GM21423 (cell line): ENCODE measurements around the gene GPR183.
"Not testable (repeated sequence)": the region's sequence is repeated elsewhere in the genome, so short reads cannot be mapped to it uniquely, and the experiment has no call there.

ENCODE experiments used
- ATAC-seq: cut with Tn5 transposase; IDR thresholded peaks from one replicate; pipeline ENCODE4 v1.9.1; 2021; ENCODE audit warnings: mild to moderate bottlenecking, moderate library complexity; ENCODE audit not compliant: unreplicated experiment

Gene GPR183

DNA sequence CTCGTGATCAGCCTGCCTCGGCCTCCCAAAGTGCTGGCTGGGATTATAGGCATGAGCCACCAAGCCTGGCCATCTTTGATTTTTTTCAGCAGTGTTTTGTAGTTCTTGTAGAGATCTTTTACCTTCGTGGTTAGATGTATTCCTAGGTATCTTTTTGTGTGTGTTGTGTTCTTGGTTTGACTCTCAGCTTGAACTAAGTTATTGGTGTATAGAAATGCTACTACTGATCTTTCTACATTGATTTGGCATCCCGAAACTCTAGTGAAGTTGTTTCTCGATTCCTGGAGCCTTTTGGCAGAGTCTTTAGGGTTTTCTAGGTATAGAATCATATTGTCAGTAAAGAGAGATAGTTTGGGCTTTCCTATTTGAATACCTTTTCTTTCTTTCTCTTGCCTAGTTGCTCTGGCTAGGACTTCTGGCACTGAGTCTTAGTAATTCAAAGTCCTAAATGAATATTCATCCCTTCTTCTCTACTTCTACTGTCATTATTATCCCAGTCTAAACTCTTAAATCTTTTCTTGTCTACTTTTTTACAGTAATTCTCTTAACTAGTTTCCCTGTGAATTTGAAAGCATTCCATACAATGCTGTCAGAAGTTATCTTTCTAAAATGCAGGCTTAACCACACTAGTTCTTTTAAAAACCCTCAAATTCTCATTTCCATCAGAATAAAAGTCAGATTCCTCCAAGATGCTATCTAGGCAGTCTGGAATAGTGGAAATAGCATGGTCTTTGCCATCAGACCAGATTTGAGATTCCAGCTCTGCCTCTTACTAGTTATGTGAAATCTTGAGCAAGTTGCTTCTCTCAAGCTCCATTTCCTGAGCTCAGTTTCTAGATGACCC lies 56.0 kb downstream of the GPR183 start:
- ATAC-seq = no peak

DNA sequence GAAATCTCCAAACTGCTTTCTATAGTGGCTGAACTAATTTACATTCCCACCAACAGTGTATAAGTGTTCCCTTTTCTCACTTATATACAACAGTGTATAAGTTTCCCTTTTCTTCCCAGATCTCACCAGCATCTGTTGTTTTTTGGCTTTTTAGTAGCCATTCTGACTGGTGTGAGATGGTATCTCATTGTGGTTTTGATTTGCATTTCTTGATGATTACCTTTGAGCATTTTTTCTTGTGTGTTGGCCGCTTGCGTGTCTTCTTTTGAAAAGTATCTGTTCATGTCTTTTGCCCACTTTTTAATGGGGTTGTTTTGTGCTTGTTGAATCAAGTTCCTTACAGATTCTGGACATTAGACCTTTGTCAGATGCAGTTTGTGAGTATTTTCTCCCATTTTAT lies 57.6 kb downstream of the GPR183 start:
- not testable (repeated sequence) for ATAC-seq

DNA sequence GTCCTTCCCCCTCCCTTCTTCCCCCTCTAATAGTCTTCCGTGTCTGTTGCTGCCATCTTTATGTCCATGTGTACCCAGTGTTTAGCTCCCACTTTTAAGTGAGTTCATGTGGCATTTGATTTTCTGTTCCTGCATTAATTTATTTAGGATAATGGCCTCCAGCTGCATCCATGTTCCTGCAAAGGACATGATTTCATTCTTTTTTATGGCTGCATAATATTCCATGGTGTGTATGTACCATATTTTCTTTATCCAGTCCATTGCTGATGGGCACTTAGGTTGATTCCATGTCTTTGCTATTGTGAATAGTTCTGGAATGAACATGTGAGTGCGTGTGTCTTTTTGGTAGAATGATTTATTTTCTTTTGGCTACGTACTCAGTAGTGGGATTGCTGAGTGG lies 58.0 kb downstream of the GPR183 start:
- ATAC-seq = not testable (repeated sequence)

DNA sequence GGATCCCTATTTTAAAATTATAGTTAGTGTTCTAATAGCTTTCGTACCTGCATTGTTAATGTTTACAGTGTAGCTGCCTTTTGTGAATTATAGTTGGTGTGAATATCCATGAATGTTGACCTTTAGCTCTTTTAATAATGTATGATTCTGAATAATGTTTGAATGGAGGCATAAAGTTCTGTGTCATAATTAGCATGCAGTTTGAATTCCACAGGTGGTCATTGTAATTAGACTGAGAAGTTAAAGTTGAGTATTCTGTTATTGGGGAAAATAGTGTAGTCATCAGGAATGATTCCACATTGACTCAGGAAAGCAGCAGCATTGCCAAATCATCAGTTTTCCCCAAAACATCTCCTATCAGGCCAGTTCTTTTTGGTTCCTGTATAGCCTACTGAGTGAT lies 61.1 kb downstream of the GPR183 start:
- no peak for ATAC-seq
